Thyroid gland (tissue), 4 donors: ENCODE results near the gene IFIT5.

Experiments
- POLR2A ChIP-seq, 2 donors: fragments of 450-650 bp; IDR thresholded peaks; one replicate each; pipeline ENCODE4 v1.6.1; 2017; ENCODE audit warnings: antibody characterized with exemption in 2 of 2, mild to moderate bottlenecking in 2 of 2, moderate library complexity in 1 of 2
- TF ChIP-seq, protein P1 (sequence below), 6 experiments: fragments of 200-600 bp in 3 of 6; fragments of 450-650 bp in 3 of 6; sonication (generic) in 3 of 6; IDR thresholded peaks; one replicate each; pipeline ENCODE4 v1.5.1; 2016 to 2019; ENCODE audit warnings: antibody characterized with exemption in 6 of 6, mild to moderate bottlenecking in 2 of 6, inconsistent platforms in 1 of 6, moderate library complexity in 1 of 6

GRCh38 chr10:89377705-89378637 lies 36.4 kb upstream of the IFIT5 start, which contains the start of gene IFIT1B:
- TF ChIP-seq, protein P1, sequence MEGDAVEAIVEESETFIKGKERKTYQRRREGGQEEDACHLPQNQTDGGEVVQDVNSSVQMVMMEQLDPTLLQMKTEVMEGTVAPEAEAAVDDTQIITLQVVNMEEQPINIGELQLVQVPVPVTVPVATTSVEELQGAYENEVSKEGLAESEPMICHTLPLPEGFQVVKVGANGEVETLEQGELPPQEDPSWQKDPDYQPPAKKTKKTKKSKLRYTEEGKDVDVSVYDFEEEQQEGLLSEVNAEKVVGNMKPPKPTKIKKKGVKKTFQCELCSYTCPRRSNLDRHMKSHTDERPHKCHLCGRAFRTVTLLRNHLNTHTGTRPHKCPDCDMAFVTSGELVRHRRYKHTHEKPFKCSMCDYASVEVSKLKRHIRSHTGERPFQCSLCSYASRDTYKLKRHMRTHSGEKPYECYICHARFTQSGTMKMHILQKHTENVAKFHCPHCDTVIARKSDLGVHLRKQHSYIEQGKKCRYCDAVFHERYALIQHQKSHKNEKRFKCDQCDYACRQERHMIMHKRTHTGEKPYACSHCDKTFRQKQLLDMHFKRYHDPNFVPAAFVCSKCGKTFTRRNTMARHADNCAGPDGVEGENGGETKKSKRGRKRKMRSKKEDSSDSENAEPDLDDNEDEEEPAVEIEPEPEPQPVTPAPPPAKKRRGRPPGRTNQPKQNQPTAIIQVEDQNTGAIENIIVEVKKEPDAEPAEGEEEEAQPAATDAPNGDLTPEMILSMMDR (IDR thresholded peaks at IDR 0.05): no peak
- TF ChIP-seq POLR2A (IDR thresholded peaks at IDR 0.05): no peak
